Neural cell (in vitro differentiated cells): ENCODE data around the gene SLC26A11. TPM values are rescaled to one million over a fixed set of nuclear protein-coding genes. Genes with fewer than 3 reads are reported as not detected.

Experiments
- H2AFZ ChIP-seq: fragments of 200-600, 300-800 bp; sonication (generic), shearing (Covaris generic); 2 replicates; pipeline ENCODE4 v1.6.0; 2014; ENCODE audit warnings: low read depth, mild to moderate bottlenecking, antibody characterized with exemption, low read length, moderate library complexity
- H3F3A ChIP-seq: fragments of 200-600 bp; shearing (Covaris generic); 2 replicates; pipeline ENCODE4 v1.6.1; 2016; ENCODE audit warnings: mild to moderate bottlenecking, moderate library complexity, mixed read lengths, antibody characterized with exemption, low read length; ENCODE audit not compliant: insufficient read depth, poor library complexity, severe bottlenecking
- H3K27ac ChIP-seq: fragments of 200-600, 300-800 bp; sonication (generic), shearing (Covaris generic); 2 replicates; pipeline ENCODE4 v1.5.1; 2014; ENCODE audit warnings: mild to moderate bottlenecking, low read length, moderate library complexity
- H3K27me3 ChIP-seq: fragments of 300-800, 200-600 bp; sonication (generic), shearing (Covaris generic); 2 replicates; pipeline ENCODE4 v1.6.0; 2014; ENCODE audit warnings: mild to moderate bottlenecking, low read depth, low read length, moderate library complexity; ENCODE audit not compliant: insufficient read depth
- H3K36me3 ChIP-seq: fragments of 300-800, 200-600 bp; sonication (generic), shearing (Covaris generic); 2 replicates; pipeline ENCODE4 v1.5.1; 2014; ENCODE audit warnings: mild to moderate bottlenecking, antibody characterized with exemption, low read length, moderate library complexity; ENCODE audit not compliant: insufficient read depth
- H3K4me2 ChIP-seq: fragments of 300-800, 200-600 bp; sonication (generic), shearing (Covaris generic); 2 replicates; pipeline ENCODE4 v1.6.0; 2014; ENCODE audit warnings: mild to moderate bottlenecking, low read length
- H3K4me3 ChIP-seq: fragments of 300-800, 200-600 bp; sonication (generic), shearing (Covaris generic); 2 replicates; pipeline ENCODE4 v1.5.1; 2014; ENCODE audit warnings: mild to moderate bottlenecking, low read length, moderate library complexity
- H3K79me2 ChIP-seq: fragments of 200-600 bp; shearing (Covaris generic); replicated peaks from 2 replicates; pipeline ENCODE4 v1.6.0; 2014; ENCODE audit warnings: mild to moderate bottlenecking, low read length, moderate library complexity; ENCODE audit not compliant: insufficient read depth
- H3K9ac ChIP-seq: fragments of 300-800, 200-600 bp; sonication (generic), shearing (Covaris generic); 2 replicates; pipeline ENCODE4 v1.6.1; 2016; ENCODE audit warnings: mild to moderate bottlenecking, low read length, mixed read lengths
- H3K9me2 ChIP-seq: fragments of 200-600 bp; shearing (Covaris generic); 2 replicates; pipeline ENCODE4 v1.6.1; 2016; ENCODE audit warnings: mild to moderate bottlenecking, low read length, mixed read lengths; ENCODE audit not compliant: insufficient read depth
- H3K9me3 ChIP-seq: fragments of 200-600, 300-800 bp; sonication (generic), shearing (Covaris generic); 2 replicates; pipeline ENCODE4 v1.6.1; 2016; ENCODE audit warnings: mild to moderate bottlenecking, mixed run types, low read length, moderate library complexity, mixed read lengths
- H4K20me1 ChIP-seq: fragments of 200-600 bp; shearing (Covaris generic); 2 replicates; pipeline ENCODE4 v1.6.1; 2016; ENCODE audit warnings: mild to moderate bottlenecking, mixed run types; ENCODE audit not compliant: insufficient read depth
- CTCF ChIP-seq: fragments of 450-650 bp; IDR thresholded peaks from 2 replicates; pipeline ENCODE4 v1.5.1; 2014; ENCODE audit warnings: antibody characterized with exemption, mild to moderate bottlenecking, moderate library complexity; ENCODE audit not compliant: poor library complexity, severe bottlenecking
- EP300 ChIP-seq: fragments of 450-650 bp; conservative IDR thresholded peaks from 2 replicates; pipeline ENCODE4 v1.6.1; 2014; ENCODE audit warnings: antibody characterized with exemption, mild to moderate bottlenecking, moderate library complexity; ENCODE audit not compliant: poor library complexity, severe bottlenecking
- EZH2 ChIP-seq: fragments of 200-600, 300-800 bp; shearing (Covaris generic), sonication (generic); IDR thresholded peaks from 2 replicates; pipeline ENCODE4 v1.6.1; 2014; ENCODE audit warnings: antibody characterized with exemption, low read length, borderline replicate concordance, mild to moderate bottlenecking; ENCODE audit not compliant: insufficient read depth, poor library complexity, severe bottlenecking
- MXI1 ChIP-seq: fragments of 450-650 bp; conservative IDR thresholded peaks from 2 replicates; pipeline ENCODE4 v1.6.1; 2014; ENCODE audit warnings: antibody characterized with exemption, mild to moderate bottlenecking; ENCODE audit not compliant: poor library complexity, severe bottlenecking
- POLR2AphosphoS5 ChIP-seq: IDR thresholded peaks from 2 replicates; pipeline ENCODE4 v1.6.1; 2012
- RAD21 ChIP-seq: fragments of 450-650 bp; conservative IDR thresholded peaks from 2 replicates; pipeline ENCODE4 v1.6.1; 2014; ENCODE audit warnings: antibody characterized with exemption, mild to moderate bottlenecking, moderate library complexity
- REST ChIP-seq: IDR thresholded peaks from 2 replicates; pipeline ENCODE4 v1.6.1; 2012; ENCODE audit warnings: borderline replicate concordance
- SMC3 ChIP-seq: fragments of 450-650 bp; conservative IDR thresholded peaks from 2 replicates; pipeline ENCODE4 v1.6.1; 2014; ENCODE audit warnings: antibody characterized with exemption, mild to moderate bottlenecking, moderate library complexity; ENCODE audit not compliant: poor library complexity
- TAF1 ChIP-seq: IDR thresholded peaks from 2 replicates; pipeline ENCODE4 v1.6.1; 2012; ENCODE audit warnings: low read depth
- polyA plus RNA-seq: library from polyadenylated mRNA; depleted of rRNA; stranded (reverse); fragments of >200 nt; gene quantifications from 2 replicates; pipeline ENCODE4 v1.2.3, GENCODE V29; 2014

Gene SLC26A11
- polyA plus RNA-seq, 1 donor from 2014 or later, result 18.6 TPM

DNA sequence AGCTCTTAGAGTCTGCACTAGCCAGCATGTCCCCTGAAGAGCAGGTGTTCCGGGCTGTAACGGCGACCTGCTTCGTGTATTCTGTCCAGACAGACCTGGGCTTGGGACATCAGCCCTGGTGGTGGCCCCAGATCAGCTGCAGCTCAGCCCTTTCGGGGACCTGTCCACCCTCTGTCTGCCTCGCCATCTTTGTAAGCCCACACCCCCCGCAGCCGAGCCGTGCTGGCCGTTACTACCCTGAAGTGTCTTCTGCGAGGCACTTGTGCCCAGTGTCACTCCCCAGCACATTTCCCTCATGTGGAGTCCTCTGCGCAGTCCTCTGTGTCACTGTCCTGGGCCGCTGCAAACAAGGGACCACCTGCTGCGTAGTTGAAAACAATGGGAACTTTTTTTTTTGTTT, 40.0 kb upstream of the SLC26A11 start:
- no peak overlapping the region for H3K4me3 ChIP-seq
- H3K79me2 ChIP-seq, result no peaks in the 10 kb centered on the region
- H3K9me2 ChIP-seq, result no peaks in the 10 kb centered on the region
- TF ChIP-seq RAD21 (no peak), POLR2AphosphoS5 (no peak), EP300 (no peak), REST (no peak), EZH2 (no peak), CTCF (no peak), SMC3 (no peak), MXI1 (no peak), TAF1 (no peak)
- H3K9ac ChIP-seq, result no peak overlapping the region
- no peaks in the 10 kb centered on the region for H3F3A ChIP-seq
- H2AFZ ChIP-seq, result no peak overlapping the region
- no peaks in the 10 kb centered on the region for H3K9me3 ChIP-seq
- no peak overlapping the region for H3K27ac ChIP-seq
- no peak overlapping the region for H3K4me2 ChIP-seq
- H3K36me3 ChIP-seq, result no peaks in the 10 kb centered on the region
- no peaks in the 10 kb centered on the region for H3K27me3 ChIP-seq
- H4K20me1 ChIP-seq, result no peaks in the 10 kb centered on the region

GRCh38 chr17:80181431-80181830, 38.8 kb upstream of the SLC26A11 start:
- H3K9me2 ChIP-seq, result no peaks in the 10 kb centered on the region
- H4K20me1 ChIP-seq, result no peaks in the 10 kb centered on the region
- H3K9me3 ChIP-seq, result no peaks in the 10 kb centered on the region
- no peak overlapping the region for H3K27ac ChIP-seq
- no peak for TF ChIP-seq EP300
- no peak for TF ChIP-seq TAF1
- no peak for TF ChIP-seq EZH2
- no peak for TF ChIP-seq CTCF
- TF ChIP-seq REST, result no peak
- no peak for TF ChIP-seq RAD21
- TF ChIP-seq SMC3, result no peak
- TF ChIP-seq POLR2AphosphoS5, result no peak
- no peaks in the 10 kb centered on the region for H3K36me3 ChIP-seq
- no peak overlapping the region for H3K4me3 ChIP-seq
- no peaks in the 10 kb centered on the region for H3F3A ChIP-seq
- no peak overlapping the region for H3K4me2 ChIP-seq
- H3K79me2 ChIP-seq, result no peaks in the 10 kb centered on the region
- H3K9ac ChIP-seq, result no peak overlapping the region
- no peaks in the 10 kb centered on the region for H3K27me3 ChIP-seq
- H2AFZ ChIP-seq, result no peak overlapping the region
